ENCODE results near the gene CCDC88A. TPM values are rescaled to one million over a fixed set of nuclear protein-coding genes. Genes with fewer than 3 reads are reported as not detected.
"Not testable (repeated sequence)": the region's sequence is repeated elsewhere in the genome, so short reads cannot be mapped to it uniquely, and the experiment has no call there.

The CCDC88A gene
- polyA plus RNA-seq, 1 of the 3 experiments (the other 2 are of a cell fraction) = 7.0 TPM

- CTCF ChIA-PET = no interaction called here
- POLR2A ChIA-PET = no interaction called here
Measured at GRCh38 chr2:55282110-55282917, 137.3 kb downstream of the CCDC88A start.

GRCh38 chr2:55280851-55281546 is 138.7 kb downstream of the CCDC88A start:
- not testable (repeated sequence) for H3F3A ChIP-seq (replicated peaks; ENCODE audit: insufficient read depth); H2AFZ ChIP-seq (ENCODE audit: low read depth)

More at GRCh38 chr2:55282110-55282917, 137.3 kb downstream of the CCDC88A start:
- H3K27me3 ChIP-seq (ENCODE audit: insufficient read depth) = no peaks in the 10 kb centered on the region
- no peak overlapping the region for H3K9ac ChIP-seq
- no peak for TF ChIP-seq USF2 (IDR thresholded peaks at IDR 0.05; ENCODE audit: borderline replicate concordance, low read depth, low read length)
- TF ChIP-seq SIN3A (IDR thresholded peaks at IDR 0.05; ENCODE audit: borderline replicate concordance, low read depth, low read length) = no peak
- TF ChIP-seq JUND (IDR thresholded peaks at IDR 0.05) = no peak
- no peak for TF ChIP-seq MEF2A (IDR thresholded peaks at IDR 0.05; ENCODE audit: borderline replicate concordance, low read depth)
- no peak for TF ChIP-seq GABPA (IDR thresholded peaks at IDR 0.05; ENCODE audit: low read depth)
- TF ChIP-seq TAF1 (IDR thresholded peaks at IDR 0.05; ENCODE audit: borderline replicate concordance, low read depth, low read length) = no peak
- TF ChIP-seq POLR2AphosphoS5 (IDR thresholded peaks at IDR 0.05; ENCODE audit: low read depth, low read length) = no peak
- no peak overlapping the region for H2AFZ ChIP-seq (ENCODE audit: low read depth)
- H3K9me2 ChIP-seq = no peaks in the 10 kb centered on the region
- 70% methylated on average over 25 of the region's 60 CpGs for WGBS (ENCODE audit: low lambda C conversion rate)
- no peaks in the 10 kb centered on the region for H3K79me2 ChIP-seq (ENCODE audit: insufficient read depth)
- H3K4me3 ChIP-seq (ENCODE audit: low read depth in 2 of 2, low read length in 1 of 2) = no peak overlapping the region; a peak in 1 of 4 replicates
- H3F3A ChIP-seq (replicated peaks; ENCODE audit: insufficient read depth) = peaks cover 7% of the 10 kb centered on the region
- DNase-seq = peak; percentile 73
- no peak overlapping the region for H3K27ac ChIP-seq (ENCODE audit: low read depth in 2 of 2, low read length in 1 of 2)
- H3K36me3 ChIP-seq (replicated peaks in 1 of 2; ENCODE audit: control insufficient read depth in 1 of 2, insufficient read depth in 2 of 2, low read length in 1 of 2) = no peaks in the 10 kb centered on the region
- no peaks in the 10 kb centered on the region for H3K4me1 ChIP-seq (ENCODE audit: control insufficient read depth in 1 of 2, insufficient read depth in 2 of 2, low read depth in 1 of 2, low read length in 1 of 2)
- H3K9me3 ChIP-seq = no peaks in the 10 kb centered on the region
- no peaks in the 10 kb centered on the region for H4K20me1 ChIP-seq (ENCODE audit: insufficient read depth)
- no peak overlapping the region for H3K4me2 ChIP-seq

DNA sequence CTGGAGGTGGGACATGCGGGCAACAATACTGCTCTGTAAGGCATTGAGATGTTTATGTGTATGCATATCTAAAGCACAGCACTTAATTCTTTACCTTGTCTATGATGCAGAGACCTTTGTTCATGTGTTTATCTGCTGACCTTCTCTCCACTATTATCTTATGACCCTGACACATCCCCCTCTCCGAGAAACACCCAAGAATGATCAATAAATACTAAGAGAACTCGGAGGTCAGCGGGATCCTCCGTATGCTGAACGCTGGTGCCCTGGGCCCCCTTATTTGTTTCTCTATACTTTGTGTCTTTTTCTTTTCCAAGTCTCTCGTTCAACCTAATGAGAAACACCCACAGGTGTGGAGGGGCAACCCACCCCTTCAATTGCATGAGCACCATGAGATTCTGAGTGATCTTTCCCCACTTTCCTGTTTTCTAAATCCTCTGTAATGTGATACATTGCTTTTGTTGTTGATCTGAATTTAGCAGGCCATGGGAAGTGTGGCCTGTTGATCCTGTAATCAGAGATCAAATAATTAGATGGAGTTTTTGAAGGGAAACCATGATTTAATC is 139.7 kb downstream of the CCDC88A start:
- 96% methylated on average over 7 of the region's 7 CpGs for WGBS (ENCODE audit: low lambda C conversion rate)
- H3K9ac ChIP-seq; H3K4me2 ChIP-seq; H3K27me3 ChIP-seq (ENCODE audit: insufficient read depth); H3F3A ChIP-seq (replicated peaks; ENCODE audit: insufficient read depth); POLR2A ChIA-PET; H3K4me3 ChIP-seq (ENCODE audit: low read depth in 2 of 2, low read length in 1 of 2); H4K20me1 ChIP-seq (ENCODE audit: insufficient read depth); H2AFZ ChIP-seq (ENCODE audit: low read depth); H3K36me3 ChIP-seq (replicated peaks in 1 of 2; ENCODE audit: control insufficient read depth in 1 of 2, insufficient read depth in 2 of 2, low read length in 1 of 2); H3K9me3 ChIP-seq; DNase-seq; H3K4me1 ChIP-seq (ENCODE audit: control insufficient read depth in 1 of 2, insufficient read depth in 2 of 2, low read depth in 1 of 2, low read length in 1 of 2); H3K27ac ChIP-seq (ENCODE audit: low read depth in 2 of 2, low read length in 1 of 2); CTCF ChIA-PET; H3K9me2 ChIP-seq; H3K79me2 ChIP-seq (ENCODE audit: insufficient read depth): not testable (repeated sequence)

More at GRCh38 chr2:55280851-55281546, 138.7 kb downstream of the CCDC88A start:
- H3K9ac ChIP-seq; H3K79me2 ChIP-seq (ENCODE audit: insufficient read depth); H3K4me1 ChIP-seq (ENCODE audit: control insufficient read depth in 1 of 2, insufficient read depth in 2 of 2, low read depth in 1 of 2, low read length in 1 of 2); DNase-seq; H3K9me2 ChIP-seq; H3K27ac ChIP-seq (ENCODE audit: low read depth in 2 of 2, low read length in 1 of 2); CTCF ChIA-PET; H4K20me1 ChIP-seq (ENCODE audit: insufficient read depth); H3K4me2 ChIP-seq; H3K36me3 ChIP-seq (replicated peaks in 1 of 2; ENCODE audit: control insufficient read depth in 1 of 2, insufficient read depth in 2 of 2, low read length in 1 of 2); H3K27me3 ChIP-seq (ENCODE audit: insufficient read depth); H3K4me3 ChIP-seq (ENCODE audit: low read depth in 2 of 2, low read length in 1 of 2); H3K9me3 ChIP-seq: not testable (repeated sequence)
- POLR2A ChIA-PET = interaction anchor here (0.6 kb wide), 1 partner anchor 25 kb away, joined by 5 read pairs; no protein-coding TSS in a partner anchor
- WGBS (ENCODE audit: low lambda C conversion rate) = 89% methylated on average over 5 of the region's 5 CpGs

DNA sequence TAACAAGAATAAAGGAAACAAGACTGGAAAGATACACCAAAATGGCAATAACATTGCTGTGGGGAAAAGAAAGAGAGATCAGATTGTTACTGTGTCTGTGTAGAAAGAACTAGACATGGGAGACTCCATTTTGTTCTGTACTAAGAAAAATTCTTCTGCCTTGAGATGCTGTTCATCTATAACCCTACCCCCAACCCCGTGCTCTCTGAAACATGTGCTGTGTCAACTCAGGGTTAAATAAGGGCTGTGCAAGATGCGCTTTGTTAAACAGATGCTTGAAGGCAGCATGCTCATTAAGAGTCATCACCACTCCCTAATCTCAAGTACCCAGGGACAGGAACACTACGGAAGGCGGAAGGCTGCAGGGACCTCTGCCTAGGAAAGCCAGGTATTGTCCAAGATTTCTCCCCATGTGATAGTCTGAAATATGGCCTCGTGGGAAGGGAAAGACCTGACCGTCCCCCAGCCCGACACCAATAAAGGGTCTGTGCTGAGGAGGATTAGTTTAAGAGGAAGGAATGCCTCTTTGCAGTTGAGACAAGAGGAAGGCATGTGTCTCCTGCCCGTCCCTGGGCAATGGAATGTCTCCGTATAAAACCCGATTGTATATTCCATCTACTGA is 140.3 kb downstream of the CCDC88A start:
- H3K9me2 ChIP-seq; H3K4me3 ChIP-seq (ENCODE audit: low read depth in 2 of 2, low read length in 1 of 2); H3K9ac ChIP-seq; H3F3A ChIP-seq (replicated peaks; ENCODE audit: insufficient read depth); H3K9me3 ChIP-seq; H3K36me3 ChIP-seq (replicated peaks in 1 of 2; ENCODE audit: control insufficient read depth in 1 of 2, insufficient read depth in 2 of 2, low read length in 1 of 2); POLR2A ChIA-PET; H3K79me2 ChIP-seq (ENCODE audit: insufficient read depth); H3K27ac ChIP-seq (ENCODE audit: low read depth in 2 of 2, low read length in 1 of 2); CTCF ChIA-PET; H2AFZ ChIP-seq (ENCODE audit: low read depth); H4K20me1 ChIP-seq (ENCODE audit: insufficient read depth); H3K4me1 ChIP-seq (ENCODE audit: control insufficient read depth in 1 of 2, insufficient read depth in 2 of 2, low read depth in 1 of 2, low read length in 1 of 2); H3K27me3 ChIP-seq (ENCODE audit: insufficient read depth); DNase-seq; H3K4me2 ChIP-seq: not testable (repeated sequence)
- 81% methylated on average over 10 of the region's 10 CpGs for whole genome bisulfite sequencing (ENCODE audit: low lambda C conversion rate)
